Renal pelvis (tissue), 4 donors: Measurements from ENCODE around the gene ZSWIM4. TPM values are rescaled to one million over a fixed set of nuclear protein-coding genes. Genes with fewer than 3 reads are reported as not detected.
"Not testable (repeated sequence)": the region's sequence is repeated elsewhere in the genome, so short reads cannot be mapped to it uniquely, and the experiment has no call there.

ENCODE experiments used
- DNase-seq: peaks from one replicate; pipeline ENCODE4 v3.0.0-alpha.2; 2013
- polyA plus RNA-seq, 3 donors: library from polyadenylated mRNA; unstranded; fragments of 120-200 nt; gene quantifications; one replicate each; pipeline ENCODE4 v1.2.1, GENCODE V29; 2013; ENCODE audit not compliant: insufficient read length in 3 of 3

The ZSWIM4 gene
- polyA plus RNA-seq, 3 donors = 10.4 to 12.1 (median 11.0) TPM

DNA sequence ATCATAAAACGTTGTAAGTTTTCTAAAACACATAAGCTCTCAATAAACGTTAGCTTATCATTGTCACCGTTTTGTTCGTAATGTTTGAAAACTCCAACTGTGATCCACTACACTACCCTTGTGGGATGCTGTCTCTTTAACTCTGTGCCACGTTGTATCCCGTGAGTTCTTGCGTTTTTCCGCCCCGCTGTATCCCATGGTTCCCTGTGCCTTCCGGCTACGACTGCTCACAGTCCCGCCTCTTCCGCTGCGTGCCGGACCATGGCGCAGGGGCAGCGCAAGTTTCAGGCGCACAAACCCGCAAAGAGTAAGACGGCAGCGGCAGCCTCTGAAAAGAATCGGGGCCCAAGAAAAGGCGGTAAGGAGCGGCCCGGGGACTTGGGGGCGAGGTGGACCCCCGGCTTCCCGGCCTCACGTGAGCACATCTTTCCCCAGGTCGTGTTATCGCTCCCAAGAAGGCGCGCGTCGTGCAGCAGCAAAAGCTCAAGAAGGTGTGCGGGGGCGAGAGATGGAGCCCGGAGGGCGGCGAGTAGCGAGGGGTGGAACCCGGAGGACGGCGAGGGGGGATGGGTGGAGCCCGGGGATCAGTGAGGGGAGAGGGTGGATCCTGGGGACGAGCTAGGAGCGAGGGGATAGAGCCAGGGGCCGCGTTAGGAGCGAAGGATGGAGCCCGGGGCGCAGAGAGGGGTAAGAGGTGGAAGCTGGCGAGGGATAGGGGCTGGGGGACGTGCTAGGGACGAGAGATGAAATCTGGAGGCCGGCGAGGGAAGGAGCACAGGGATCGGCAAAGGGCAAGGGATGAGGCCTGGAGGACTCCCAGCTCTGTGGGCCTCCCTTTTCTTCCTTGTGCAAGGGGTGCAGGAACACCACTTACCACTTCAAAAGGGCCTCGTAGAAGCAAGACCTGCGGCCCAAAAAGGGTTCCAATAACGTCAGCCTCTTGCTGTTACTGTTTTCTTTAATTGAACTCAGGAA lies 20.7 kb upstream of the ZSWIM4 start, which contains the start of gene C19orf53:
TSS of gene C19orf53 (plus strand) at position 240 of the 975 bp plus-strand sequence. CDS start at position 262, 22 bp downstream.
- peak; percentile 92 for DNase-seq

DNA sequence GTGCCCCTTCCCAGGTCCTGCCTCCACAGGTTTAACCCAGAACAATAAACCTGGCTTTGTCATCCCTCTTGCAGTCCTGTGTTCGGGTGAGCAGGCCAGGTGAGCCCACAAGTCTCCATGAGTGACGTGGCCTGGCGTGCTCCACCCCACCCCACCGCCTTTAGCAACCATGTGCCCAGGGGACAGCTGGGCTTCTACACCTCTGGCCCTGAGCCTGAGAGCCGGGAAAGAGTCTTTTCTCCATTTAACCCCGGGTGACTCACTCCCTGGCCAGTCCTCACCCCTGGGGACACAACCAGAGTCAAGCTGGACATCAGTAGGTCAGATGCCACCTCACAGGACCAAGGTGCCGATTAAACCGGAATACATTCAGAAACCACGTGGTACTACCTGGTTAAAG lies 16.8 kb upstream of the ZSWIM4 start:
- DNase-seq = no peak

DNA sequence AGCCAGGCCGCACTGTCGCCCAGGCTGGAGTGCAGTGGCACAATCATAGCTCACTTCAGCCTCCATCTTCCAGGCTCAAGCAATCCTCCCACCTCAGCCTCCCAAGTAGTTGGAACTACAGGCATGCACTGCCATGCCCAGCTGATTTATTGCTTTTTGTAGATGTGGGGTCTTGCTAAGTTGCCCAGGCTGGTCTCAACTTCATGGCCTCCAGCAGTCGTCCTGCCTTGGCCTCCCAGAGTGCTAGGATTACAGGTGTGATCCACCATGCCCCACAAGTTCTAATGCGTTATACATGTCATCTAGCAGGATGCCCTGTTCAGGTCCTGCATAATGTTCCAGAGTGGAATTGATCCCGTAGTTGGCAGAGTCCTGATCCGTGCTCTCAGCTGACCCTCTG lies 16.4 kb upstream of the ZSWIM4 start:
- no peak for DNase-seq

DNA sequence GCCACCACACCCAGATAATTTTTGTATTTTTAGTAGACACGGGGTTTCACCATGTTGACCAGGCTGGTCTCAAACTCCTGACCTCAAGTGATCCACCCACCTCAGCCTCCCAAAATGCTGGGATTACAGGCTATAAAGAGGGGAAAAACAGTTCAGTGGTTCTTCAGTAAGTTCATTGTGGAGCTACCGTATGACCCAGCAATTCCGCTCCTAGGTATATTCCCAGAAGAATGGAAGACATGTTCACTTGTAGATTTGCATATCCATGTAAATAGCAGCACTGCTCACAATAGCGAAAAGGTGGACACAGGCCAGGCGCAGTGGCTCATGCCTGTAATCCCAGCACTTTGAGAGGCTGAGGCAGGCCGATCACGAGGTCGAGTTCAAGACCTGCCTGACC lies 15.4 kb upstream of the ZSWIM4 start:
- not testable (repeated sequence) for DNase-seq

DNA sequence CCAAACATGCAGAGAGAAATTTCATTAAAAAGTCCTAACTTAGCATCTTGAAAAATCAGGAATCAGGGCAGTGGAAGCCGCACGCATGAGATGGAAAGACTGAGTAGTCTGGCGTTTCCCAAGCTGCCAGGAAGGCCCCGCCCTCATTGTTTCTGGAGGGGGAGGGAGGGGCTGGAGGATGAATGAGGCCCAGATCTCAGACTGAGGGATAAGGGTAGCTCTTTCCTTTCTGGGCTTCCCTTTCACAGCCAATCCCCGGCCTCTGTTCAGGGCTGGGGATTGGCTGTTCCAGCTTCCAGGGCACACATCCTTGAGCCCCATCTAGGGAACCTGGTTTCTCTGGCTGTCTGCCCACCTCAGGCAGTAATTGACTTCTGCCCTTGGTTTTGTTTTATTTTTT lies 13.7 kb upstream of the ZSWIM4 start:
- DNase-seq = no peak

DNA sequence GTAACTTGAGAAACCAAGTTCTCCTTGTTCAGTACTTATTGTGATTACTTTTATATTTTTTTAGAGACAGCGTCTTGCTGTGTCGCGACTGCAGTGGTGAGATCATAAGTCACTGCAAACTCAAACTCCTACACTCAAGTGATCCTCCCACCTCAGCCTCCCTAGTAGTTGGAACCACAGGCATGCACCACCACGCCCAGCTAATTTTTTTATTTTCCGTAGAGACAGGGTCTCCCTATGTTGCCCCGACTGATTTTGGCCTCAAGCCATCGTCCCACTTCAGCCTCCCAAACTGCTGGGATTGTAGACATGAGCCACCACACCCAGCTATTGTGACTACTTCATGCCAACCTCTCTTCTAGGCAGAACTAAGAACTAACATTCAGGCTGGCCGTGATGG lies 12.7 kb upstream of the ZSWIM4 start:
- DNase-seq = no peak

DNA sequence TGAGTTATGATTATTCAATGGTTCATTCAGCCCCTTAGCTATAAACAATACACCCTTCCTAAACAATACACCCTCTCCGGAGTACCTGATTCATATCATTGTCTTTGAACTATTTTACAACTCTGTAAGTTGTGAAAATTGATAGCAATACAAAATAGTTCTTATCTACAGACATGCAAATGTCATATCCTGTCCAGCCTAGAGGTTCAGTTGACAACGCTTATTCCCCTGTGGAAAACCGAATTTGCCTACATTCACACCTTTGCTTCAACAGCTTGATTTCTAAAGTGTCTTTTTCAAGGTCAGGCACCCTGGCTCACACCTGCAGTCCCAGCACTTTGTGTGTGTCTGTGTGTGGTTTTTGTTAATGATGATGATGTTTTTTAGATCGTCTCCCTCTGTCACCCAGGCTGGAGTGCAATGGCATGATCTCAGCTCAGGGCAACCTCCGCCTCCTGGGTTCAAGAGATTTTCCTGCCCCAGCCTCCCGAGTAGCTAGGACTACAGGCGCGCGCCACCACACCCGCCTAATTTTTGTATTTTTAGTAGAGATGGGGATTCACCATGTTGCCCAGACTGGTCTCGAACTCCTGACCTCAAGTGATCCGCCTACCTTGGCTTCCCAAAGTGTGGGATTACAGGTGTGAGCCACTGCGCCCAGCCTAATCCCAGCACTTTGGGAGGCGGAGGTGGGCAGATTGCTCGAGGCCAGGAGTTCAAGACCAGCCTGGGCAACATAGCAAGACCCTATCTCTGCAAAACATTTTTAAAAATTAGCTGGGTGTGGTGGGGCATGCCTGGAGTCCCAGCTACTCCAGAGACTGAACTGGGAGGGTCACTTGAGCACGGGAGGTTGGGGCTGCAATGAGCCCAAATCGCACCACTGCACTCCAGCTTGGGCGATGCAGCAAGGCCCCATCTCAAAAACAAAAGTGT lies 11.4 kb upstream of the ZSWIM4 start:
- no peak for DNase-seq

DNA sequence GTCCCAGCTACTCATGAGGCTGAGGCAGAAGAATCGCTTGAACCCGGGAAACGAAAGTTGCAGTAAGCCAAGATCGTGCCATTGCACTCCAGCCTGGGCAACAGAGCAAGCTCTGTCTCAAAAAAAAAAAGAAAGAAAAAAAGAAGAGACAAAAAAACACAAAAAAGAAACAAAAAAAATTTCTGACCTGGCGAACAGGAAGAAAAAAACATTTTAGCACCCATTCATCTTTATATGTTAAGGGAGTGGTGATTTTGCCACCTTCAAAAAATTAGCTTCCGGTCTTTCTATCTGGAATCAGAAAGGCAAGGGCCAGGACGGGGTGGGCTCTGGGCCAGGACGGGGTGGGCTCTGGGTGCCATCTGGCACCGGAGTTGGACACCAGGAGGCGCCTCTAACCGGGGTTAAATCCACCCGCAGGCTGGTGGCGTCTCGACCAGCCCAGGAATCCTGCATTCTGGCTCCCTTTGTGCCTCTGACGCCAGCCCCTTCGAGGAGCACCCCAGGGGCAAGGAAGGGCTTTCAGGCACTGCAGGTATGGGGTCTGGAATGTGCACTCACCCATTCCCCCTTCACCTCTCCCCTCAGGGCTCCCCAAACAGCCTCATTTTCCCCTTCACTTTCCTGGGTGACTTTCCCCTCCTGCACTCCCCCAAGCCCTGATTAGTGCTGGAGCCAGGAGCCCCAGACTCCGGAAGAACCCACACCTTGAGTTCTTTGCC lies 10.4 kb upstream of the ZSWIM4 start:
- no peak for DNase-seq

DNA sequence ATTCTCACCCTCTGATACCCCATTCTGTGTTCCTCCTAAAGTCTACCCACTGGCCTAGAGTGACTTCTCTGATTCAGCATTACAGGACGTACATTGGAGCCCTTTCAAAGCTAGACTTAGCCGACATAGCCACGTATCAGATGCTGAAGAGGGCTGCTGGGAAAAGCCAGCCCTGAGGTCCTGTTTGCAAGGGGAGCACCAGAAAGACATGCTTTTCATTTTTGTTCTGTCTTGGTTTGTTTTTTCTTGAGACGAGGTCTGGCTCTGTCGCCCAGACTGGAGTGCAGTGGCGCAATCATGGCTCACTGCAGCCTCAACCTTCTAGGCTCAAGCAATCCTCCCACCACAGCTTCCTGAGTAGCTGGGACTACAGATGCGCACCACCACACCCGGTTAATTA lies 6.3 kb upstream of the ZSWIM4 start:
- no peak for DNase-seq

DNA sequence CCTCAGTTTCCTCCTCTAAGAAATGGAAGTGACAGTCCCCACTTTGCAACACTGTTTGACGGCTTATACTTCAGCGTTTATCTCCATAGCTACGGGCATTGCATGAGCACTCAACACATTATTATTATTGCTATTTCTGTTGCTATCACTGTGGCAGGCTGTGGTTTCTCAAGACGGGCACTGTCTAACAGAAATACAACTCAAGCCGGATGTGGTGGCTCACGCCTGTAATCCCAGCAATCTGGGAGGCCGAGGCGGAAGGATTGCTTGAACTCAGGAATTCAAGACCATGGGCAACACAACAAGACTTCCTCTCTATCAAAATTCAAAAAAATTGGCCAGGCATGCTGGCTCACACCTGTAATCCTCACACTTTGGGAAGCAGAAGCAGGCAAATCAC lies 4.9 kb upstream of the ZSWIM4 start:
- no peak for DNase-seq

DNA sequence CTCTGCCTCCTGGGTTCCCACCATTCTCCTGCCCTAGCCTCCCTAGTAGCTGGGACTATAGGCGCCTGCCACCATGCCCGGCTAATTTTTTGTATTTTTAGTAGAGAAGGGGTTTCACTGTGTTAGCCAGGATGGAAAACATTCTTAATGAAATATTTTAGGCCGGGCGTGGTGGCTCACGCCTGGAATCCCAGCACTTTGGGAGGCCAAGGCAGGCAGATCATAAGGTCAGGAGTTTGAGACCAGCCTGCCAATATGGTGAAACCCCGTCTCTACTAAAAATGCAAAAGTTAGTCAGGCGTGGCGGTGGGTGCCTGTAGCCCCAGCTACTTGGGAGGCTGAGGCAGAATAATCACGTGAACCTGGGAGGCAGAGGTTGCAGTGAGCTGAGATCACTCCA lies 1.9 kb upstream of the ZSWIM4 start:
- not testable (repeated sequence) for DNase-seq

DNA sequence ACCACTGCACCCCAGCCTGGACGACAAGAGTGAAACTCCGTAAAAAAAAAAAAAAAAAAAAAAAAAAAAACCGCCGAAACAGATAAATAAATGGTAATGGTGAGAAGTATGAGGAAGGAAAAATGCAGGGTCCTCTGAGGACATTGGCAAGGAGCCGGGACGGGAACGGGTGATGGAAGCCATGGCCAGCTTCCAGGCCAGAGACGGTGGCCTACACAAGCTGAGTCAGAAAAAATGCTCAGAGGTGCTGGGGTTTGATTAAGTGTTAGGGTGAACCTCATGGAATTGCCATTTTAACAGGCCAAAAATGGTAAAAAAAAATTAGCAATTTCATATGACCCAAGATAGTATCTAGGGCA lies 866 bp upstream of the ZSWIM4 start:
- DNase-seq = peak; percentile 66

DNA sequence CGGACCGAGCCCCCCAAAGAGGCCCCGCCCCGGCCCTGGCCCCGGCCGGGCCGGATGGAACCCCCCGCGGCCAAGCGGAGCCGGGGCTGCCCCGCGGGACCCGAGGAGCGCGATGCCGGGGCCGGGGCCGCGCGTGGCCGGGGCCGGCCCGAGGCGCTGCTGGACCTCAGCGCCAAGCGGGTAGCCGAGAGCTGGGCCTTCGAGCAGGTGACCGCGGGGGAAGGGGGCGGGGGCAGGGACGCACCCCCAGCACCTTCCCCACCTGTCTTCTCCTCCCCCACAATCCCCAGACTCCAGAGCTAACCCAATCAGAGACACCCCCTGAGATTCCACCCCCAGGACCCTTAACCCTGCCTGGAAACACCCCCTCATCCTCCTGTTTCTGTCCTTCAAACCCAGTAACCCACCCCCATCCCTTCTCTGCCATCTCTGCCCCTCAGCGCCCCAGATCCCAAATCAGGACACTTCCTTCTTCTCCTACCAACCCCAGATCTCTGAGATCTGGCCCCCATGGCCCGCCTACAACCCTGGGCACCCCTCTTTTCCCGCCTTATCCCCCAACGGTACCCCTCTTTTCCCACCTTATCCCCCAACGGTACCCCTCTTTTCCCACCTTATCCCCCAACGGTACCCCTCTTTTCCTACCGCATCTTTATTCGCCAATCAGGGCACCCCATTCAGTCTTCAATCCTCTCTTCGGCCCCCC lies 505 bp downstream of the ZSWIM4 start:
- no peak for DNase-seq

DNA sequence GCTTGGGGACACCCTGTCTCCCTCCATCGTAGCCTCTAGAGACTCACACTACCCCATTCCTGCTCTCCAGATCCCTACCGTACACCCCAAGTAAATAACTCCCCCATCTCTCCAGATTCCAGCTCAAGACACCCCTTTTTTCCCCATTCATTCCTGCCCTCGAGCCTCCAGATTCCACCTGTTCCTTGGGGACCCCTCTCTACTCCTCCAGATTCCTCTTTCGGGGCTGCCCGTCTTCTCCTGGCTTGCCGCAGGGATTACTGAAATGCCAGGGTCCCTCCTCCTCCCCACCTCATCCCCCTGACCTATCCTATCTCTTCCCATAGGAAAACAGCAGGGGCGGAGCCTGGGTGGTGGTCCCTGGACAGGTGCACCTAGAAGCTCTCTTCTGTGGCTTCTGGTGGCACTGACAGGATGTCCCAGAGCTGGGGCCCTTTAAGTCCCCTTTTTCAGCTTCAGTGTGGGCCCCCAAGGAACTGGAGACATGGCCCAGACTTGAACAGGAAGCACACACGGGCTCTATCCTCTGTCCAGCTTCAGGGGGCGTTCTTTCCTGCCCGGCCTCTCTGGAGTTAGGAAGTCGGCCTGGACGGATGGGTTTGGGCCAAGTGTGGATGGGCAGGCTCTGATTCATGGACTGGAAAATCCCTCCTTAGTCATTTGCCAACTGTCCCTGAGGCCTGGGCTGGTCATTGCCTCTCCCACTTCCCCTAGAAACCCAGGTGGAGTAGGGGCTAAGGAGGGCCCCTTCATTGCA lies 1.2 kb downstream of the ZSWIM4 start:
- no peak for DNase-seq

DNA sequence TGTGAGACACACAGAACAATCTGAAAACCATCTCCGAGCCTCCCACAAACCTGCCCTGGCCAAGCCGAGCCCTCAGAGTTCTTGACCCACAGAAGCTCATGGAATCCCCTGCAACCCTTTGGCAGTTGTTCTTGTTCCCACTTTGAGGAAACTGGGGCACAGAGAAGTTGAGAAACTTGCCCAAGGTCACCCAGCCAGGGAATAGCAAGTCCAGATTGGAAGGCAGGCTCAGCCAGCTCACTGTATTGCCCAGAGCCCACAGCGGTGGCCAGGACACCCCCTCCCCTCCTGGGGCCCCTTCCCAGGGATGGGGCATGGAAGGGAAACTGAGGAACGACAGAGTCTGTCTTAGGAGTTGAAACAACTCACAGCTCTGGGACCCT lies 1.8 kb downstream of the ZSWIM4 start:
- no peak for DNase-seq

DNA sequence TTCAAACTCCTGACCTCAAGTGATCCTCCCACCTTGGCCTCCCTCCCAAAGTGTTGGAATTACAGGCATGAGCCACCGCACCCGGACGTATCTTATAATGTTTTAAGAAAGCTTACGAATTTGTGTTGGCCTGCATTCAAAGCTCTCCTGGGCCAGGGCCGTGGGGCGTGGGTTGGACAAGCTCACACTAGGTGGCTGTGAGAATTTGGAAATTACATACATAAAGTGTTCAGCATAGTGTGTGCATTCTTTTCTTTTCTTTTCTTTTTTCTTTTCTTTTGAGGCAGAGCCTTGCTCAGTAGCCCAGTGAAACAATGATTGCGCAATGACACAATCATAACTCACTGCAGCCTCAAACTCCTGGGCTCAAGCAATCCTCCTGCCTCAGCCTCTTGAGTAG lies 2.6 kb downstream of the ZSWIM4 start:
- no peak for DNase-seq

DNA sequence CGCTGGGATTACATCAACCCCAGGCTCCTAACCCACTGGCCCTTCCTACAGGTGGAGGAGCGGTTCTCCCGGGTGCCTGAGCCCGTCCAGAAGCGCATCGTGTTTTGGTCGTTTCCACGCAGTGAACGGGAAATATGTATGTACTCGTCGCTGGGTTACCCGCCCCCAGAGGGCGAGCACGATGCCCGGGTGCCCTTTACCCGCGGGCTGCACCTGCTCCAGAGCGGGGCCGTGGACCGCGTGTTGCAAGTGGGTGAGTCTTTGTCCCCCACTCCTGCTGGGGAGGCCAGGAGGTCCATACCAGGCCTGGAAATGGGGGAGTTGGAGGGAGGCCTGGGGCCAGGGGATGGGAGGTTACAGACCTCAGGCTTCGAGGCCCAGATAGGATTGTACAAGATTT lies 4.4 kb downstream of the ZSWIM4 start:
- DNase-seq = no peak

DNA sequence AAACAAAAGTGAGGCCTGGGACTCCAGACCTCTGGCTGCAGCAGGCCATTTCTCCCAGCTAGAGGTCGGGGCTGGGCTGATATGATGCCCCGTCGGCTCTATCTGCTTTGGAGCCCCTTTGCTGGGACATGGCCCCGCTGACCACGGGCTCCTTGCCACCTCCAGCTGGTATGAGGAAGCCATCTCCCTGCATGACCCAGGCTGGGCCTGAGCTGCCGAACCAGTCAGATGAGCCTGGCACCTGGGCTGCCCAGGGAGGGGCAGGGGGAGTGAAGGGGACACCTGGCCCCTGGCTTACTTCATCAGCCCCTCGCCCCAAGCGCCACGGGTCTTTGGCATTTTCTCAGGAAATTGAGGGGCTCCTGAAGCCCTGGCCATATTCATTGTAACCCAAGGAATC lies 7.8 kb downstream of the ZSWIM4 start:
- DNase-seq = no peak

DNA sequence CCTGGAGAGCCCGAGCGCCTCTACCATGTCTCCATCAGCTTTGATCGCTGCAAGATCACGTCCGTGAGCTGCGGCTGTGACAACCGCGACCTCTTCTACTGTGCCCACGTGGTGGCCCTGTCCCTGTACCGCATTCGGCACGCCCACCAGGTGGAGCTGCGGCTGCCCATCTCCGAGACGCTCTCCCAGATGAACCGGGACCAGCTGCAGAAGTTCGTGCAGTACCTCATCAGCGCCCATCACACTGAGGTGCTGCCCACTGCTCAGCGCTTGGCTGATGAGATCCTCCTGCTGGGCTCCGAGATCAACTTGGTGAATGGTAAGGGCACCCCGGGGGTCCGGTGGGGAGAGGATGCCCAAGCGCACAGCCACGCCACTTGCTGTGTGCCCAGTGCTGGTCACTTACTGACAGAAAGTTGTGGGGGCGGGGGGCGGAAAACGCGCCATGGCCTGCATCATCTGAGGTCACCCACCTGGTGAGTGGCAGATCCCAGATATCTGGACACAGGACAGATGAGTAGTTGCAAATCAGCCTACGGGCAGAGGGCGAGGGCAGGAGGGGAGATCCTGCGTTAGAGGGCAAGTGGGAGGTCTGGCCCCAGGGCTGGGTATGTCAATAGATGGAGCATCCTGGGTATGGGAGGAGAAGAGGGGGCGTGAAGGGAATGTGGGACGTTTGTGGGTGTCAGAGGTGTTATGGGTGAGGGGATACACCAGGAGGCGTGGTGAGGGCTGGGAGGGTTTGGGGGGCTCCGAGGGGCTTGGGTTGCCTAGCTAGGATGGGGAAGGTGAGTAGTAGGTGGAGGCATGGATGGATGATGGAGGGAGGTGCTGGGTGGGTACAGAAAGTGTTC lies 9.8 kb downstream of the ZSWIM4 start:
- DNase-seq = no peak

DNA sequence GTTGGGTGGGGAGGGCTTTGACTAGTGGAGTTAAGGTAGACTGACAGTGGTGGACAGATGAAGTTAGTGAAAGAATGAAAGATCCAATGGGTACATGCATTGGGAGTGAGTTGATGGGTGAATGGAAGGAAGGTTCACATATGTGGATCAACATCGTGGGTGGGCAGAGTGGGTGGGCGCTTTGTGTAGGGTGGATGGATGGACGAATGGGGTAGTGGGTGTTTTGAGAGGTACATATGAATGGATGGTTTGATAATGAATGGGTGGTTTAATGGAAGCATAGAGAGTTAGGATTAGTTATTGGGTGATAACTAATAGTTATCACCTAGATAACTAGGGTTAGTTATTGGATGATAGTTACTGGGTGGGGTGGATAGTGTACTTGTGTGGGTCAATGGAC lies 11.5 kb downstream of the ZSWIM4 start:
- no peak for DNase-seq
